Measurements from ENCODE around the gene ZNF518B. TPM values are rescaled to one million over a fixed set of nuclear protein-coding genes. Genes with fewer than 3 reads are reported as not detected.
A peak's percentile ranks its signal among the peaks of the same experiment; 100 is the strongest.

The ZNF518B gene
- total RNA-seq, 1 donor from 2014 or later, result 12.7 TPM

- TF ChIP-seq CTCF (conservative IDR thresholded peaks at IDR 0.05; ENCODE audit: low read depth, low read length), result no peak
- H3K4me3 ChIP-seq (ENCODE audit: low read depth, low read length), result no peak overlapping the region
- no peak for DNase-seq (ENCODE audit: low read depth)
Observed at GRCh38 chr4:10470505-10470904, 13.3 kb upstream of the ZNF518B start.

- no peak for DNase-seq (ENCODE audit: low read depth)
- TF ChIP-seq CTCF (conservative IDR thresholded peaks at IDR 0.05; ENCODE audit: low read depth, low read length), result no peak
- H3K4me3 ChIP-seq (ENCODE audit: low read depth, low read length), result no peak overlapping the region
Observed at GRCh38 chr4:10466161-10466560, 8.9 kb upstream of the ZNF518B start.

- no peak overlapping the region for H3K4me3 ChIP-seq (ENCODE audit: low read depth, low read length)
- DNase-seq (ENCODE audit: low read depth), result no peak
- no peak for TF ChIP-seq CTCF (conservative IDR thresholded peaks at IDR 0.05; ENCODE audit: low read depth, low read length)
Observed at GRCh38 chr4:10462876-10463275, 5.7 kb upstream of the ZNF518B start.

GRCh38 chr4:10461850-10462400, 4.7 kb upstream of the ZNF518B start:
- DNase-seq (ENCODE audit: low read depth), result no peak
- H3K4me3 ChIP-seq (ENCODE audit: low read depth, low read length), result no peak overlapping the region
- no peak for TF ChIP-seq CTCF (conservative IDR thresholded peaks at IDR 0.05; ENCODE audit: low read depth, low read length)

GRCh38 chr4:10461091-10461849, 4.0 kb upstream of the ZNF518B start:
- H3K4me3 ChIP-seq (ENCODE audit: low read depth, low read length), result no peak overlapping the region
- DNase-seq (ENCODE audit: low read depth), result no peak
- TF ChIP-seq CTCF (conservative IDR thresholded peaks at IDR 0.05; ENCODE audit: low read depth, low read length), result peak; percentile 56

GRCh38 chr4:10460313-10461047, 3.3 kb upstream of the ZNF518B start:
- no peak for TF ChIP-seq CTCF (conservative IDR thresholded peaks at IDR 0.05; ENCODE audit: low read depth, low read length)
- DNase-seq (ENCODE audit: low read depth), result no peak
- H3K4me3 ChIP-seq (ENCODE audit: low read depth, low read length), result no peak overlapping the region
